GM12878 (cell line): ENCODE measurements around the gene IQGAP3. TPM values are rescaled to one million over a fixed set of nuclear protein-coding genes. Genes with fewer than 3 reads are reported as not detected.

Source experiments
- ATAC-seq: fragments of 200-7000 bp; cut with Tn5 transposase; 3 replicates; pipeline ENCODE4 v1.9.1; 2020; ENCODE audit warnings: mild to moderate bottlenecking, moderate library complexity
- BruUV-seq: library from RNA; stranded (reverse); fragments of 400-500 nt; replicated peaks from 2 replicates; lab custom pipeline; 2021; lab: Mats Ljungman, UMichigan
- CTCF ChIA-PET: fragments of 300-600 bp; sonication (Branson Sonifier 250); formaldehyde crosslinking; extraction: SDS; loops from one replicate; lab custom pipeline; 2021; ENCODE audit warnings: inconsistent platforms; lab: Yijun Ruan, JAX
- POLR2A ChIA-PET: fragments of 350-600 bp; formaldehyde crosslinking; extraction: SDS; loops from one replicate; lab custom pipeline; 2021; ENCODE audit warnings: inconsistent platforms; lab: Charles Lee
- RAD21 ChIA-PET: fragments of 300-600 bp; sonication (Branson Sonifier 250); formaldehyde crosslinking; loops from one replicate; lab custom pipeline; 2023; ENCODE audit warnings: antibody characterized with exemption; ENCODE audit not compliant: unreplicated experiment; lab: Charles Lee
- SMC1A ChIA-PET: fragments of 300-600 bp; sonication (Branson Sonifier 250); formaldehyde crosslinking; loops from one replicate; lab custom pipeline; 2023; ENCODE audit not compliant: unreplicated experiment, uncharacterized antibody; lab: Charles Lee
- DNase-seq: peaks from one replicate; pipeline ENCODE4 v3.0.0-alpha.2; 2011; ENCODE audit warnings: low read depth, low spot score
- FAIRE-seq: peaks from 3 replicates; lab custom pipeline; 2011; peaks lifted over from hg19 to GRCh38; lab: Jason Lieb, UNC
- H2AFZ ChIP-seq: 2 replicates; pipeline ENCODE4 v1.6.0; 2011; ENCODE audit warnings: low read depth, low read length, control low read depth; ENCODE audit not compliant: control insufficient read depth
- H3K27ac ChIP-seq: 2 replicates; pipeline ENCODE4 v1.5.1; 2011; ENCODE audit warnings: control low read depth; ENCODE audit not compliant: control insufficient read depth, insufficient read depth
- H3K27me3 ChIP-seq, 2 experiments: replicated peaks in 1 of 2; 2 replicates each; pipeline versions ENCODE4 v1.6.0 to v1.6.1; 2011; ENCODE audit warnings: low read length in 1 of 2; ENCODE audit not compliant: control insufficient read depth in 2 of 2, insufficient read depth in 2 of 2
- H3K36me3 ChIP-seq, 2 experiments: 2 replicates each; pipeline ENCODE4 v1.5.1; 2011; ENCODE audit warnings: low read length in 1 of 2; ENCODE audit not compliant: control insufficient read depth in 2 of 2, insufficient read depth in 2 of 2
- H3K4me1 ChIP-seq: 2 replicates; pipeline ENCODE4 v1.6.1; 2011; ENCODE audit warnings: mild to moderate bottlenecking, low read length, moderate library complexity, mixed read lengths; ENCODE audit not compliant: control insufficient read depth, insufficient read depth
- H3K4me2 ChIP-seq: 2 replicates; pipeline ENCODE4 v1.6.0; 2011; ENCODE audit warnings: control low read depth; ENCODE audit not compliant: control insufficient read depth, insufficient read depth
- H3K4me3 ChIP-seq: fragments of 200-600 bp; sonication (generic); 2 replicates; pipeline ENCODE4 v1.5.1; 2016
- H3K79me2 ChIP-seq: 2 replicates; pipeline ENCODE4 v1.6.0; 2011; ENCODE audit warnings: low read length; ENCODE audit not compliant: control insufficient read depth, insufficient read depth
- H3K9ac ChIP-seq: 2 replicates; pipeline ENCODE4 v1.8.0; 2011; ENCODE audit warnings: low read length, control low read depth, mixed read lengths; ENCODE audit not compliant: control insufficient read depth, insufficient read depth
- H3K9me3 ChIP-seq: replicated peaks from 3 replicates; pipeline ENCODE4 v1.5.1; 2011; ENCODE audit warnings: mild to moderate bottlenecking, low read length; ENCODE audit not compliant: control insufficient read depth, insufficient read depth
- H4K20me1 ChIP-seq: 2 replicates; pipeline ENCODE4 v1.6.0; 2011; ENCODE audit not compliant: control insufficient read depth, insufficient read depth
- BMI1 ChIP-seq: fragments of 450-650 bp; IDR thresholded peaks from 2 replicates; pipeline ENCODE4 v1.6.1; 2016; ENCODE audit warnings: mild to moderate bottlenecking, moderate library complexity, borderline replicate concordance
- BRCA1 ChIP-seq: IDR thresholded peaks from 2 replicates; pipeline ENCODE4 v1.6.1; 2011; ENCODE audit warnings: low read depth, low read length, improper control_type of control experiment
- KDM1A ChIP-seq: fragments of 200-600 bp; sonication (generic); IDR thresholded peaks from 2 replicates; pipeline ENCODE4 v1.6.1; 2016; ENCODE audit warnings: borderline replicate concordance
- MXI1 ChIP-seq: fragments of 150-350 bp; IDR thresholded peaks from 2 replicates; pipeline ENCODE4 v1.6.1; 2011; ENCODE audit warnings: low read depth, mild to moderate bottlenecking, inconsistent platforms, low read length, improper control_type of control experiment
- NBN ChIP-seq: fragments of 450-650 bp; IDR thresholded peaks from 2 replicates; pipeline ENCODE4 v1.6.1; 2016
- POU2F2 ChIP-seq: IDR thresholded peaks from 3 replicates; pipeline ENCODE4 v1.6.1; 2011; ENCODE audit warnings: low read depth, mild to moderate bottlenecking, low read length, borderline replicate concordance
- RELB ChIP-seq: fragments of 450-650 bp; IDR thresholded peaks from 2 replicates; pipeline ENCODE4 v1.6.1; 2017; ENCODE audit warnings: low read depth, mild to moderate bottlenecking, moderate library complexity
- SMAD5 ChIP-seq: IDR thresholded peaks from 2 replicates; pipeline ENCODE4 v1.6.1; 2016; ENCODE audit warnings: antibody characterized with exemption, low read depth
- ZBTB11 ChIP-seq: fragments of 450-650 bp; formaldehyde crosslinking; IDR thresholded peaks from 2 replicates; pipeline ENCODE4 v1.5.0; 2022; ENCODE audit warnings: mild to moderate bottlenecking, missing genetic modification characterization
- ZBTB40 ChIP-seq: fragments of 450-650 bp; IDR thresholded peaks from 2 replicates; pipeline ENCODE4 v1.6.1; 2016; ENCODE audit warnings: mild to moderate bottlenecking, moderate library complexity, borderline replicate concordance
- in situ Hi-C: fragments of 300-500 bp; cut with MboI; formaldehyde crosslinking; loops from 9 replicates; pipeline ENCODE4 v1.14.3; 2018; ENCODE audit warnings: mixed read lengths
- intact Hi-C: fragments of 100-400 bp; cut with micrococcal nuclease; formaldehyde crosslinking; loops from one replicate; pipeline ENCODE4 v1.14.2; 2022; ENCODE audit not compliant: unreplicated experiment
- polyA plus RNA-seq, 11 experiments: library from polyadenylated mRNA; depleted of rRNA in 4 of 11; unstranded in 6 of 11; stranded (reverse) in 5 of 11; fragments of >200 nt; fragmentation: Nextera tagmentation in 4 of 11; fragmentation: Illumina TruSeq in 1 of 11; extraction: Ambion mirVana in 4 of 11; extraction: Trizol in 1 of 11; gene quantifications; 1 replicate in 1 of 11; 2 replicates in 10 of 11; pipeline versions ENCODE4 v1.2.1 to v1.2.3, GENCODE V29; 2011 to 2016; ENCODE audit warnings: inconsistent platforms in 2 of 11, missing spikeins in 2 of 11, low read depth in 1 of 11
- total RNA-seq, 4 experiments: library from RNA; depleted of rRNA in 3 of 4; stranded (reverse); fragments of >200 nt in 3 of 4; fragmentation: Illumina TruSeq in 1 of 4; extraction: Trizol in 1 of 4; gene quantifications; 2 replicates each; pipeline versions ENCODE4 v1.2.1 to v1.2.3, GENCODE V29; 2013 to 2021

IQGAP3 gene
- total and polyA plus RNA-seq, 10 of the 15 experiments (the other 5 are each of a cell fraction or from before 2014, with no cell fraction given), result 1.1 to 10.7 (median 7.9) TPM

GRCh38 chr1:156494309-156494895 is 78.0 kb downstream of the IQGAP3 start (continued):
- no peak for TF ChIP-seq POU2F2
- TF ChIP-seq BMI1, result no peak
- TF ChIP-seq SMAD5, result no peak

- no peak for FAIRE-seq
- Histone ChIP-seq H3K36me3 (peaks cover 2 to 7% of the 10 kb centered on the region in 2 experiments; a peak in 2 of 4 replicates), H3K4me3 (peak overlapping the region; percentile 48), H3K79me2 (peaks cover 100% of the 10 kb centered on the region), H3K9ac (peak overlapping the region; percentile 79; the same call in 1 of the 2 replicates), H3K4me1 (peaks cover 83% of the 10 kb centered on the region), H3K27me3 (no peaks in the 10 kb centered on the region), H3K4me2 (peak overlapping the region; percentile 82), H4K20me1 (no peaks in the 10 kb centered on the region), H3K9me3 (no peaks in the 10 kb centered on the region), H3K27ac (peak overlapping the region; percentile 96), H2AFZ (no peak overlapping the region)
- ChIA-PET POLR2A (interaction anchor here (0.9 to 23.9 kb wide), 3 partner anchors 10 to 31 kb away, joined by 3 to 630 read pairs (median 4); partner anchors contain the start of gene MEF2D), CTCF (interaction anchor here (1.0 to 8.0 kb wide), 4 partner anchors 7 to 114 kb away, joined by 3 to 175 read pairs (median 37); partner anchors contain the start of gene MEF2D), RAD21 (interaction anchor here (5.6 to 13.6 kb wide), 3 partner anchors 9 to 15 kb away, joined by 55 to 323 read pairs (median 80); partner anchors contain the start of gene MEF2D), SMC1A (interaction anchor here (0.9 to 21.2 kb wide), 3 partner anchors 9 to 103 kb away, joined by 4 to 460 read pairs (median 56); partner anchors contain the start of gene MEF2D)
- no TSS peak for BruUV-seq
- no peak for DNase-seq
- intact Hi-C loops, result no loop called here
- in situ Hi-C loops, result no loop called here
- ATAC-seq, result no peak
- TF ChIP-seq KDM1A (no peak), ZBTB40 (no peak), RELB (no peak), ZBTB11 (CRISPR knock-in tag) (no peak), NBN (no peak), MXI1 (no peak), BRCA1 (no peak)
Observed at GRCh38 chr1:156493742-156494141, 78.6 kb downstream of the IQGAP3 start.
